A549 treated with CpdA at 1 μM for 4 hours (cell line): Measurements from ENCODE around the gene LCT. TPM values are rescaled to one million over a fixed set of nuclear protein-coding genes. Genes with fewer than 3 reads are reported as not detected.

Source experiments
- total RNA-seq: library from RNA; stranded (reverse); fragments of 200-300 nt; extraction: Qiagen RNA extraction; gene quantifications from 5 replicates; pipeline ENCODE4 v1.2.3, GENCODE V29; 2022; ENCODE audit warnings: low read depth

The LCT gene
- 0.03 to 0.05 TPM (median 0.03 TPM) in 3 of 5 replicates, not detected in the others for total RNA-seq

GRCh38 chr2:135836596-135837270, at the start of gene LCT:
LCT (minus strand) TSS chr2:135837184; CDS start chr2:135837169, 15 bp downstream.

GRCh38 chr2:135876066-135876711, 39.2 kb upstream of the LCT start, which contains the start of gene MCM6:
MCM6 (minus strand) TSS chr2:135876443; CDS start chr2:135876365, 78 bp downstream.

DNA sequence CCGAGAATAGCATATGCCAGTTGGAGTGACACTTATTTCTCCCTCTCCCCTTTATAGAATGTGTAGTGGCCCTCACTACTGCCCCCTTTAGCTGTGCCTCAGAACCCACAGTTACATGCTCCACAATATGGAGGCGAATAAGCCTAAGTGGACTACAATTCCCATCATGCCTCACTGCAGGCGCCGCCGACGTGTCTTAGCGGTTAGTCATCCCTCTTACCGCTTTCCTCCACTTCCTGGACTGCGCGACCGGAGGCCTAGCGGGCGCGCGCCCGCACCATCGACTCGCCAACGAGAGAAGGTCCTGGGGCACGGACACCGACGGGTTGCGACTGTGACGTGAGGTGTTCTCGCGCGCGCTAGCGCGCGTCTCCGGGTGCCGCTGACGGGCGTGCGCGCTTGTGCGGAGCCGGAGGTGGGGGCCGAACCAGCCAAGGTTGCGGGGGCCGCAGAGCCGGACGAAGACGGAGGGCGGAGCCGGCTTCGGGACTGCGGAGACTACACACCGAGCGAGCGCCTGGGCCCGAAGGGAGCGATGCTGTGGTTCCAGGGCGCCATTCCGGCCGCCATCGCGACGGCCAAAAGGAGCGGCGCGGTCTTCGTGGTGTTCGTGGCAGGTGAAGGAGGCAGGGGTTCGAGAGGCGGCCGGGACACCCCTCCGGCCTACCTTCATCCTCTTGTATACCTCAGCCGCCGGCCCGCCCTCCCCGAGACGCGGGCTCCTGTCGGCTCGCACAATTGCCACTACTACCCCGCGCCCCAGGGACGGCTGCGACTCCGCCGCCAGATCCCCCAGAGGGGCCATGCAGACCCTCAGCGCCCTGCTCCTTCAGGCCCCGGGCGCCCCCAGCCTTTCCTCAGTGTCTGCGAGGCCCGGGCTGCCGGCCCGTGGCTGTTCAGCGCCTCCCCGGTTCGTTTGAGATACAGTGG, 95.3 kb downstream of the LCT start, which contains the start of gene UBXN4:
Gene UBXN4 (plus strand): TSS at position 461 of the 930 bp plus-strand sequence. CDS start 75 bp downstream, at position 536.

Other genes starting within 250 kb of the LCT start
- 37.2 to 52.3 TPM (median 41.9 TPM) in 5 replicates for gene UBXN4, start 95.3 kb downstream of the LCT start, total RNA-seq
- 52.2 to 61.1 TPM (median 53.6 TPM) in 5 replicates for gene MCM6, start 39.3 kb upstream of the LCT start, total RNA-seq
- 52.7 to 70.0 TPM (median 54.1 TPM) in 5 replicates for gene DARS1, start 148.4 kb upstream of the LCT start, total RNA-seq